H1 (cell line): ENCODE results near the gene NUP50. TPM values are rescaled to one million over a fixed set of nuclear protein-coding genes. Genes with fewer than 3 reads are reported as not detected.

Experiments
- CTCF ChIA-PET: fragments of 300-600 bp; sonication (Branson Sonifier 250); formaldehyde crosslinking; loops from one replicate; lab custom pipeline; 2021; ENCODE audit not compliant: partially characterized antibody; lab: Charles Lee
- POLR2A ChIA-PET: fragments of 300-600 bp; sonication (Branson Sonifier 250); formaldehyde crosslinking; loops from one replicate; lab custom pipeline; 2021; ENCODE audit warnings: inconsistent platforms; ENCODE audit not compliant: partially characterized antibody; lab: Charles Lee
- DNase-seq, 2 experiments: peaks; one replicate each; pipeline versions ENCODE4 v3.0.0 to v3.0.0-alpha.2; 2010 to 2022; ENCODE audit warnings: low spot score in 2 of 2, low read depth in 1 of 2, mixed read lengths in 1 of 2
- FAIRE-seq: peaks from 2 replicates; lab custom pipeline; 2011; peaks lifted over from hg19 to GRCh38; lab: Jason Lieb, UNC
- H2AFZ ChIP-seq: 2 replicates; pipeline ENCODE4 v1.8.1; 2012; ENCODE audit warnings: low read length, inconsistent platforms
- H2AK5ac ChIP-seq: 2 replicates; pipeline ENCODE4 v1.6.1; 2013; ENCODE audit warnings: low read depth, low read length
- H2BK120ac ChIP-seq: replicated peaks from 2 replicates; pipeline ENCODE3; 2013; ENCODE audit warnings: low read depth, low read length, inconsistent platforms
- H2BK12ac ChIP-seq: 2 replicates; pipeline ENCODE4 v1.6.1; 2013; ENCODE audit warnings: low read depth, low read length
- H2BK15ac ChIP-seq: 2 replicates; pipeline ENCODE4 v1.6.1; 2013; ENCODE audit warnings: low read length
- H2BK20ac ChIP-seq: 2 replicates; pipeline ENCODE4 v1.6.1; 2013; ENCODE audit warnings: low read length
- H2BK5ac ChIP-seq: 2 replicates; pipeline ENCODE4 v1.6.1; 2013; ENCODE audit warnings: low read depth, low read length
- H3K14ac ChIP-seq: 2 replicates; pipeline ENCODE4 v1.6.1; 2013; ENCODE audit warnings: inconsistent platforms; ENCODE audit not compliant: insufficient read length
- H3K18ac ChIP-seq: 2 replicates; pipeline ENCODE4 v1.6.1; 2013; ENCODE audit warnings: low read length; ENCODE audit errors: extremely low read depth
- H3K23ac ChIP-seq: 2 replicates; pipeline ENCODE4 v1.6.1; 2013; ENCODE audit warnings: inconsistent platforms; ENCODE audit not compliant: insufficient read length
- H3K23me2 ChIP-seq: 2 replicates; pipeline ENCODE4 v1.6.1; 2013; ENCODE audit warnings: low read depth, low read length
- H3K27ac ChIP-seq: 2 replicates; pipeline ENCODE4 v1.6.1; 2011; ENCODE audit warnings: low read depth, low read length, inconsistent platforms
- H3K27me3 ChIP-seq, 4 experiments: replicated peaks in 1 of 4; 1 replicate in 1 of 4; 2 replicates in 3 of 4; pipeline versions ENCODE4 v1.6.1 to v1.8.1; 2011 to 2013; ENCODE audit warnings: low read length in 3 of 4, mild to moderate bottlenecking in 3 of 4, inconsistent platforms in 2 of 4, mixed read lengths in 2 of 4, moderate library complexity in 1 of 4; ENCODE audit not compliant: control insufficient read depth in 3 of 4, insufficient read depth in 3 of 4; ENCODE audit errors: extremely low read depth in 1 of 4
- H3K36me3 ChIP-seq, 4 experiments: 2 replicates each; pipeline versions ENCODE4 v1.6.1 to v1.8.1; 2011 to 2013; ENCODE audit warnings: mild to moderate bottlenecking in 4 of 4, low read length in 3 of 4, moderate library complexity in 2 of 4, control low read depth in 1 of 4, inconsistent platforms in 1 of 4; ENCODE audit not compliant: insufficient read depth in 4 of 4, control insufficient read depth in 2 of 4
- H3K4ac ChIP-seq: replicated peaks from 2 replicates; pipeline ENCODE3; 2013; ENCODE audit warnings: low read length, low read depth, mixed read lengths, inconsistent platforms; ENCODE audit not compliant: insufficient read length
- H3K4me1 ChIP-seq, 4 experiments: replicated peaks in 1 of 4; 1 replicate in 1 of 4; 2 replicates in 3 of 4; pipeline versions ENCODE4 v1.6.1 to v1.8.1; 2011 to 2013; ENCODE audit warnings: low read length in 3 of 4, inconsistent platforms in 2 of 4, mixed read lengths in 1 of 4; ENCODE audit not compliant: insufficient read depth in 4 of 4, control insufficient read depth in 3 of 4
- H3K4me2 ChIP-seq, 2 experiments: 2 replicates each; pipeline versions ENCODE4 v1.6.1 to v1.8.1; 2011 to 2013; ENCODE audit warnings: low read depth in 2 of 2, low read length in 2 of 2, control low read depth in 1 of 2, inconsistent platforms in 1 of 2, mild to moderate bottlenecking in 1 of 2; ENCODE audit not compliant: insufficient read depth in 1 of 2
- H3K4me3 ChIP-seq, 4 experiments: fragments of 200-600, 300-600 bp in 1 of 4; sonication (generic), shearing (Covaris generic), sonication (Bioruptor Twin) in 1 of 4; 2 replicates each; pipeline versions ENCODE4 v1.5.1 to v1.8.1; 2011 to 2016; ENCODE audit warnings: low read length in 4 of 4, low read depth in 3 of 4, control low read depth in 2 of 4, inconsistent platforms in 2 of 4, mild to moderate bottlenecking in 2 of 4, mixed read lengths in 1 of 4, moderate library complexity in 1 of 4; ENCODE audit not compliant: insufficient read depth in 2 of 4; ENCODE audit errors: extremely low read depth in 1 of 4
- H3K56ac ChIP-seq: replicated peaks from 2 replicates; pipeline ENCODE3; 2013; ENCODE audit warnings: low read depth, mild to moderate bottlenecking, mixed read lengths, low read length, inconsistent platforms; ENCODE audit not compliant: insufficient read length
- H3K79me1 ChIP-seq: 2 replicates; pipeline ENCODE4 v1.6.1; 2013; ENCODE audit warnings: low read depth, low read length, control low read depth
- H3K79me2 ChIP-seq, 2 experiments: 2 replicates each; pipeline versions ENCODE4 v1.6.1 to v1.8.1; 2012 to 2013; ENCODE audit warnings: low read length in 2 of 2, mild to moderate bottlenecking in 2 of 2, inconsistent platforms in 1 of 2; ENCODE audit not compliant: insufficient read depth in 2 of 2, control insufficient read depth in 1 of 2
- H3K9ac ChIP-seq, 4 experiments: replicated peaks in 1 of 4; 1 replicate in 1 of 4; 2 replicates in 3 of 4; pipeline versions ENCODE4 v1.6.1 to v1.8.1; 2011 to 2013; ENCODE audit warnings: low read depth in 3 of 4, low read length in 3 of 4, control low read depth in 2 of 4, mild to moderate bottlenecking in 2 of 4, moderate library complexity in 2 of 4, inconsistent platforms in 1 of 4; ENCODE audit errors: extremely low read depth in 1 of 4
- H3K9me3 ChIP-seq, 2 experiments: 2 replicates each; pipeline versions ENCODE4 v1.6.1 to v1.8.1; 2012 to 2013; ENCODE audit warnings: mild to moderate bottlenecking in 2 of 2, moderate library complexity in 2 of 2, control low read depth in 1 of 2, inconsistent platforms in 1 of 2, low read depth in 1 of 2, low read length in 1 of 2, mixed read lengths in 1 of 2; ENCODE audit not compliant: insufficient read depth in 2 of 2
- H4K20me1 ChIP-seq, 2 experiments: replicated peaks in 1 of 2; 2 replicates each; pipeline versions ENCODE3 to v1.8.1; 2011 to 2013; ENCODE audit warnings: inconsistent platforms in 2 of 2, low read length in 2 of 2, mild to moderate bottlenecking in 1 of 2; ENCODE audit not compliant: insufficient read depth in 2 of 2, control insufficient read depth in 1 of 2
- H4K5ac ChIP-seq: 2 replicates; pipeline ENCODE4 v1.6.1; 2013; ENCODE audit warnings: low read length, low read depth, mixed read lengths, inconsistent platforms; ENCODE audit not compliant: insufficient read length
- H4K8ac ChIP-seq: 2 replicates; pipeline ENCODE4 v1.8.0; 2013; ENCODE audit warnings: mild to moderate bottlenecking, moderate library complexity, low read length, inconsistent platforms; ENCODE audit not compliant: insufficient read depth; ENCODE audit errors: extremely low read depth
- H4K91ac ChIP-seq: replicated peaks from 2 replicates; pipeline ENCODE3; 2013; ENCODE audit warnings: low read length, mixed read lengths, inconsistent platforms; ENCODE audit not compliant: insufficient read length
- BRCA1 ChIP-seq: IDR thresholded peaks from 2 replicates; pipeline ENCODE4 v1.6.1; 2012; ENCODE audit warnings: low read depth, low read length, improper control_type of control experiment
- CEBPB ChIP-seq: IDR thresholded peaks from 2 replicates; pipeline ENCODE4 v1.6.1; 2012; ENCODE audit warnings: low read depth, low read length
- KDM4A ChIP-seq: IDR thresholded peaks from one replicate; pipeline ENCODE4 v1.7.1; 2012; ENCODE audit warnings: low read depth, mild to moderate bottlenecking, moderate library complexity, low read length, inconsistent platforms; ENCODE audit not compliant: severe bottlenecking
- PHF8 ChIP-seq: fragments of 200-600 bp; sonication (generic); conservative IDR thresholded peaks from 2 replicates; pipeline ENCODE4 v1.7.1; 2012; ENCODE audit warnings: low read depth, mild to moderate bottlenecking, inconsistent platforms, low read length, moderate library complexity
- POLR2A ChIP-seq, 2 experiments: IDR thresholded peaks; 1 replicate in 1 of 2; 2 replicates in 1 of 2; pipeline ENCODE4 v1.6.1; 2011; ENCODE audit warnings: low read depth in 2 of 2, low read length in 2 of 2, mild to moderate bottlenecking in 2 of 2; ENCODE audit errors: control extremely low read depth in 1 of 2
- POU5F1 ChIP-seq: IDR thresholded peaks from 2 replicates; pipeline ENCODE4 v1.6.1; 2011; ENCODE audit warnings: low read depth, mild to moderate bottlenecking, low read length, moderate library complexity
- RNF2 ChIP-seq: fragments of 200-900, 300-1000 bp; sonication (generic); IDR thresholded peaks from 2 replicates; pipeline ENCODE4 v1.7.1; 2016; ENCODE audit warnings: borderline replicate concordance, low read depth, mild to moderate bottlenecking, antibody characterized with exemption, low read length; ENCODE audit not compliant: poor library complexity, severe bottlenecking; ENCODE audit errors: missing control alignments
- RXRA ChIP-seq: IDR thresholded peaks from 2 replicates; pipeline ENCODE4 v1.6.1; 2011; ENCODE audit warnings: low read depth, mild to moderate bottlenecking, low read length, moderate library complexity; ENCODE audit not compliant: insufficient read depth
- SIN3A ChIP-seq, 2 experiments: IDR thresholded peaks in 1 of 2; conservative IDR thresholded peaks in 1 of 2; 2 replicates each; pipeline ENCODE4 v1.6.1; 2011 to 2012; ENCODE audit warnings: low read length in 2 of 2, improper control_type of control experiment in 1 of 2, low read depth in 1 of 2, mild to moderate bottlenecking in 1 of 2
- SIRT6 ChIP-seq: IDR thresholded peaks from one replicate; pipeline ENCODE4 v1.7.1; 2012; ENCODE audit warnings: low read length, inconsistent platforms
- SP2 ChIP-seq: IDR thresholded peaks from 2 replicates; pipeline ENCODE4 v1.6.1; 2012; ENCODE audit warnings: mild to moderate bottlenecking, low read length, inconsistent platforms
- TCF12 ChIP-seq: IDR thresholded peaks from 2 replicates; pipeline ENCODE4 v1.6.1; 2011; ENCODE audit warnings: low read depth, mild to moderate bottlenecking, low read length
- WGBS, 2 experiments: shearing (Covaris generic) in 1 of 2; methylation state at CpG; one replicate each; pipeline versions ENCODE4 v1.1.6 to v1.1.7; 2013 to 2015; ENCODE audit warnings: low lambda C conversion rate in 2 of 2, mixed read lengths in 2 of 2, inconsistent platforms in 1 of 2, low coverage in 1 of 2, missing lambda C conversion rate in 1 of 2; ENCODE audit not compliant: insufficient replicate concordance in 2 of 2, insufficient coverage in 1 of 2, insufficient read length in 1 of 2; ENCODE audit errors: extremely low coverage in 1 of 2, missing lambda C conversion rate in 1 of 2; 5-methylcytosine and 5-hydroxymethylcytosine counted together
- polyA plus RNA-seq, 7 experiments: library from polyadenylated mRNA; depleted of rRNA in 3 of 7; stranded (reverse) in 5 of 7; unstranded in 2 of 7; fragments of >200 nt in 5 of 7; fragments of 200-250 nt in 2 of 7; gene quantifications; 1 replicate in 5 of 7; 2 replicates in 1 of 7; 4 replicates in 1 of 7; pipeline versions ENCODE4 v1.2.1 to v1.2.3, GENCODE V29; 2011 to 2013; ENCODE audit warnings: missing spikeins in 2 of 7, mixed read lengths in 2 of 7
- total RNA-seq: library from RNA; stranded (reverse); fragmentation: NEBNext Ultra II Directional; extraction: Animal tissue kit (Norgen Biotek cat#: 25700); gene quantifications from 2 replicates; pipeline ENCODE4 v1.2.1, GENCODE V29; 2021
- TF ChIP-seq, protein P1 (sequence below): IDR thresholded peaks from 2 replicates; pipeline ENCODE4 v1.6.1; 2011; ENCODE audit warnings: low read depth, mild to moderate bottlenecking, low read length; ENCODE audit not compliant: insufficient read depth
- TF ChIP-seq, protein P2 (sequence below): IDR thresholded peaks from 2 replicates; pipeline ENCODE4 v1.6.1; 2012; ENCODE audit warnings: inconsistent platforms

The NUP50 gene
- total and polyA plus RNA-seq, 2 of the 8 experiments (the other 6 are each of a cell fraction or from before 2014, with no cell fraction given): 20.0 to 112 TPM

- H3K18ac ChIP-seq: no peak overlapping the region
- H2BK120ac ChIP-seq: no peak overlapping the region
- DNase-seq: no peak
- H4K20me1 ChIP-seq: peaks cover 7 to 10% of the 10 kb centered on the region in 2 experiments
- no peak overlapping the region for H3K23ac ChIP-seq
- FAIRE-seq: no peak
- H4K91ac ChIP-seq: no peak overlapping the region
- POLR2A ChIA-PET: interaction anchor here (5.7 kb wide), 1 partner anchor 7 kb away, joined by 33 read pairs; the partner anchor contains the start of gene NUP50
- H3K27me3 ChIP-seq: no peaks in the 10 kb centered on the region
- no peak overlapping the region for H3K14ac ChIP-seq
- H3K79me1 ChIP-seq: peaks cover 4% of the 10 kb centered on the region
- H3K4me1 ChIP-seq: no peaks in the 10 kb centered on the region
- H3K9me3 ChIP-seq: no peaks in the 10 kb centered on the region
- no peak overlapping the region for H4K8ac ChIP-seq
- peaks cover 3 to 76% of the 10 kb centered on the region in 2 experiments; a peak in 2 of 4 replicates for H3K79me2 ChIP-seq
- H2BK5ac ChIP-seq: no peak overlapping the region
- H2BK20ac ChIP-seq: no peak overlapping the region
- H2BK15ac ChIP-seq: no peak overlapping the region
- no peak overlapping the region for H2AFZ ChIP-seq
- WGBS, 2 experiments: 87% methylated on average over 6 of the region's 6 CpGs; no CpG with 5 or more reads in 1 of the 2 experiments
- no peak overlapping the region for H3K27ac ChIP-seq
- no peak overlapping the region for H3K9ac ChIP-seq
- no peak overlapping the region for H4K5ac ChIP-seq
- CTCF ChIA-PET: no interaction called here
- H2BK12ac ChIP-seq: no peak overlapping the region
- no peak overlapping the region for H3K4me3 ChIP-seq
- no peak overlapping the region for H3K56ac ChIP-seq
- peaks cover 24 to 84% (median 57%) of the 10 kb centered on the region in 4 experiments for H3K36me3 ChIP-seq
- no peak overlapping the region for H3K4ac ChIP-seq
- no peaks in the 10 kb centered on the region for H3K23me2 ChIP-seq
- no peak overlapping the region for H3K4me2 ChIP-seq
- H2AK5ac ChIP-seq: no peak overlapping the region
- no peak for TF ChIP-seq POLR2A (IDR thresholded peaks at IDR 0.05; ENCODE audit: control extremely low read depth in 1 of 2, low read depth in 2 of 2, low read length in 2 of 2)
- TF ChIP-seq RXRA: no peak
- TF ChIP-seq BRCA1: no peak
- TF ChIP-seq POU5F1: no peak
- TF ChIP-seq, protein P1, sequence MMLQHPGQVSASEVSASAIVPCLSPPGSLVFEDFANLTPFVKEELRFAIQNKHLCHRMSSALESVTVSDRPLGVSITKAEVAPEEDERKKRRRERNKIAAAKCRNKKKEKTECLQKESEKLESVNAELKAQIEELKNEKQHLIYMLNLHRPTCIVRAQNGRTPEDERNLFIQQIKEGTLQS: no peak
- TF ChIP-seq TCF12: no peak
- no peak for TF ChIP-seq PHF8
- no peak for TF ChIP-seq SP2
- TF ChIP-seq KDM4A: no peak
- TF ChIP-seq, protein P2, sequence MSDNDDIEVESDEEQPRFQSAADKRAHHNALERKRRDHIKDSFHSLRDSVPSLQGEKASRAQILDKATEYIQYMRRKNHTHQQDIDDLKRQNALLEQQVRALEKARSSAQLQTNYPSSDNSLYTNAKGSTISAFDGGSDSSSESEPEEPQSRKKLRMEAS: no peak
- no peak for TF ChIP-seq SIN3A (conservative IDR thresholded peaks at IDR 0.05 in 1 of 2, IDR thresholded peaks at IDR 0.05 in 1 of 2; ENCODE audit: low read depth in 1 of 2, low read length in 2 of 2)
- TF ChIP-seq RNF2: no peak
- TF ChIP-seq CEBPB: no peak
- no peak for TF ChIP-seq SIRT6
Measured at GRCh38 chr22:45171830-45172229, 8.1 kb downstream of the NUP50 start.
